SJSA1 (cell line): ENCODE measurements around the gene ZBTB46. TPM values are rescaled to one million over a fixed set of nuclear protein-coding genes. Genes with fewer than 3 reads are reported as not detected.

ENCODE experiments used
- DNase-seq, 2 experiments: peaks; one replicate each; pipeline ENCODE4 v3.0.0-alpha.2; 2015 to 2020; ENCODE audit warnings: low spot score in 2 of 2, low read depth in 1 of 2
- H3K27ac ChIP-seq: fragments of 250-450 bp; sonication (Bioruptor Pico); 2 replicates; pipeline ENCODE4 v1.5.1; 2020; ENCODE audit warnings: mild to moderate bottlenecking, moderate library complexity
- H3K27me3 ChIP-seq: fragments of 250-450 bp; sonication (Bioruptor Pico); replicated peaks from 2 replicates; pipeline ENCODE4 v1.5.1; 2020; ENCODE audit warnings: mild to moderate bottlenecking, moderate library complexity
- H3K36me3 ChIP-seq: fragments of 250-450 bp; sonication (Bioruptor Pico); 2 replicates; pipeline ENCODE4 v1.5.1; 2020; ENCODE audit warnings: mild to moderate bottlenecking
- H3K4me1 ChIP-seq: fragments of 250-450 bp; sonication (Bioruptor Pico); replicated peaks from 2 replicates; pipeline ENCODE4 v1.6.1; 2021; ENCODE audit warnings: mild to moderate bottlenecking
- H3K4me3 ChIP-seq: fragments of 250-450 bp; sonication (Bioruptor Pico); 2 replicates; pipeline ENCODE4 v1.5.1; 2020; ENCODE audit warnings: mild to moderate bottlenecking
- H3K9me3 ChIP-seq: fragments of 250-450 bp; sonication (Bioruptor Pico); replicated peaks from 2 replicates; pipeline ENCODE4 v1.5.1; 2020; ENCODE audit warnings: mild to moderate bottlenecking
- total RNA-seq: library from RNA; depleted of rRNA; stranded (reverse); fragments of >200 nt; shearing (Covaris generic); gene quantifications from 2 replicates; pipeline ENCODE4 v1.2.3, GENCODE V29; 2014; rRNA removed

ZBTB46 gene
- total RNA-seq, 1 experiment from 2014 or later, result 3.8 TPM

DNA sequence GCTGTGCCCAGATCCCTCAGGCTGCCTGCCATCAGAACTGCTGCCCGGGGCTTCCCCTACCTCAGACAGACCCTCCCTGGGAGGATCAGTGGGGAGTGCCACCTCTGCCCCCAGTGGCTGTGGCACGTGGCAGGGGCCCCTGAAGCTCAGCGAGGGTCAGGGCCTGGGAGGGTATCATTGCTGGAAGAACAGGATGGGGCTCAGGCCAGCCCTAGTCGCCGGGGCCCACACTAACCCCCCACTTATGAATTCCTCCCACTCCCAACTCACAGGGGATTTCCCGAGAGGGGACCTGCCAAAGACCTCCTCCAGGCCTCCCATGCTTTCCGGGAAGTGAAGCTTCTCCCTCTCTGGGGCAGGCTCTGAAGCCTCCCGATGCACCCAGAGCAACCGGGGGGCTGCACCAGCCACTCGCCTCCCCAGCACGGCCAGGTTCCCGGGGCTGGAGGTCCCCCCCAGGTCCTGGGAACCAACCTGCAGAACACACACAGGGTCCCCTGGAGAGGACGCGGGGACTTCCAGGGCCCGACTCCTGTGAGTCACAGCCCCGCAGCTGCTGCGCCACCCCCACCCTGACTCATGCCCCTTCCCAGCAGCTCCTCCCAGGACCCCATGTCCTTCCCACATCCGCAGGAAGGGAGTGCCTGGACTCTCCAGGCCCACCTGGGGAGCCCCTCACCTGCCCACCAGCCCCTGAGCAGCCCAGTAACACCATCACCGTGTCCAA lies 132.2 kb downstream of the ZBTB46 start:
- DNase-seq, result peak; percentile 91 to 95
- no peak overlapping the region for H3K4me3 ChIP-seq

GRCh38 chr20:63697868-63698545 lies 133.1 kb downstream of the ZBTB46 start:
- peaks cover 67% of the 10 kb centered on the region for H3K36me3 ChIP-seq
- DNase-seq, result no peak
- no peaks in the 10 kb centered on the region for H3K27me3 ChIP-seq
- no peaks in the 10 kb centered on the region for H3K9me3 ChIP-seq
- H3K4me3 ChIP-seq, result no peak overlapping the region
- H3K27ac ChIP-seq, result no peak overlapping the region
- H3K4me1 ChIP-seq, result peaks cover 27% of the 10 kb centered on the region

More for the DNA sequence above, 132.2 kb downstream of the ZBTB46 start:
- Histone ChIP-seq H3K4me1 (peaks cover 27% of the 10 kb centered on the region), H3K9me3 (no peaks in the 10 kb centered on the region), H3K36me3 (peaks cover 70% of the 10 kb centered on the region), H3K27me3 (no peaks in the 10 kb centered on the region), H3K27ac (peak overlapping the region; percentile 92)

DNA sequence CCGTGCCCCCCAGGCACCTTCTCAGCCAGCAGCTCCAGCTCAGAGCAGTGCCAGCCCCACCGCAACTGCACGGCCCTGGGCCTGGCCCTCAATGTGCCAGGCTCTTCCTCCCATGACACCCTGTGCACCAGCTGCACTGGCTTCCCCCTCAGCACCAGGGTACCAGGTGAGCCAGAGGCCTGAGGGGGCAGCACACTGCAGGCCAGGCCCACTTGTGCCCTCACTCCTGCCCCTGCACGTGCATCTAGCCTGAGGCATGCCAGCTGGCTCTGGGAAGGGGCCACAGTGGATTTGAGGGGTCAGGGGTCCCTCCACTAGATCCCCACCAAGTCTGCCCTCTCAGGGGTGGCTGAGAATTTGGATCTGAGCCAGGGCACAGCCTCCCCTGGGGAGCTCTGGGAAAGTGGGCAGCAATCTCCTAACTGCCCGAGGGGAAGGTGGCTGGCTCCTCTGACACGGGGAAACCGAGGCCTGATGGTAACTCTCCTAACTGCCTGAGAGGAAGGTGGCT lies 133.7 kb downstream of the ZBTB46 start:
- Histone ChIP-seq H3K4me3 (no peak overlapping the region), H3K27ac (no peak overlapping the region), H3K9me3 (no peaks in the 10 kb centered on the region), H3K4me1 (peaks cover 27% of the 10 kb centered on the region), H3K36me3 (peaks cover 67% of the 10 kb centered on the region), H3K27me3 (no peaks in the 10 kb centered on the region)
- DNase-seq, result no peak

DNA sequence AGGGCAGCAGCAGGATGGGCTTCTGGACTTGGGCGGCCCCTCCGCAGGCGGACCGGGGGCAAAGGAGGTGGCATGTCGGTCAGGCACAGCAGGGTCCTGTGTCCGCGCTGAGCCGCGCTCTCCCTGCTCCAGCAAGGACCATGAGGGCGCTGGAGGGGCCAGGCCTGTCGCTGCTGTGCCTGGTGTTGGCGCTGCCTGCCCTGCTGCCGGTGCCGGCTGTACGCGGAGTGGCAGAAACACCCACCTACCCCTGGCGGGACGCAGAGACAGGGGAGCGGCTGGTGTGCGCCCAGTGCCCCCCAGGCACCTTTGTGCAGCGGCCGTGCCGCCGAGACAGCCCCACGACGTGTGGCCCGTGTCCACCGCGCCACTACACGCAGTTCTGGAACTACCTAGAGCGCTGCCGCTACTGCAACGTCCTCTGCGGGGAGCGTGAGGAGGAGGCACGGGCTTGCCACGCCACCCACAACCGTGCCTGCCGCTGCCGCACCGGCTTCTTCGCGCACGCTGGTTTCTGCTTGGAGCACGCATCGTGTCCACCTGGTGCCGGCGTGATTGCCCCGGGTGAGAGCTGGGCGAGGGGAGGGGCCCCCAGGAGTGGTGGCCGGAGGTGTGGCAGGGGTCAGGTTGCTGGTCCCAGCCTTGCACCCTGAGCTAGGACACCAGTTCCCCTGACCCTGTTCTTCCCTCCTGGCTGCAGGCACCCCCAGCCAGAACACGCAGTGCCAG lies 134.3 kb downstream of the ZBTB46 start, which contains the start of gene TNFRSF6B:
TSS of gene TNFRSF6B (plus strand) at position 25 of the 729 bp plus-strand sequence. CDS start at position 141, 116 bp downstream.
- H3K4me1 ChIP-seq, result peaks cover 27% of the 10 kb centered on the region
- no peak within 1 kb of the TSS for H3K27ac ChIP-seq
- DNase-seq, result no peak
- no peaks in the 10 kb centered on the region for H3K9me3 ChIP-seq
- H3K36me3 ChIP-seq, result peaks cover 63% of the 10 kb centered on the region
- no peak within 1 kb of the TSS for H3K4me3 ChIP-seq
- H3K27me3 ChIP-seq, result no peaks in the 10 kb centered on the region

- Histone ChIP-seq H3K27me3 (no peaks in the 10 kb centered on the region), H3K4me1 (peaks cover 27% of the 10 kb centered on the region), H3K9me3 (no peaks in the 10 kb centered on the region), H3K27ac (no peak overlapping the region), H3K4me3 (no peak overlapping the region), H3K36me3 (peaks cover 67% of the 10 kb centered on the region)
- no peak for DNase-seq
Measured at GRCh38 chr20:63696306-63696627, 134.8 kb downstream of the ZBTB46 start.

DNA sequence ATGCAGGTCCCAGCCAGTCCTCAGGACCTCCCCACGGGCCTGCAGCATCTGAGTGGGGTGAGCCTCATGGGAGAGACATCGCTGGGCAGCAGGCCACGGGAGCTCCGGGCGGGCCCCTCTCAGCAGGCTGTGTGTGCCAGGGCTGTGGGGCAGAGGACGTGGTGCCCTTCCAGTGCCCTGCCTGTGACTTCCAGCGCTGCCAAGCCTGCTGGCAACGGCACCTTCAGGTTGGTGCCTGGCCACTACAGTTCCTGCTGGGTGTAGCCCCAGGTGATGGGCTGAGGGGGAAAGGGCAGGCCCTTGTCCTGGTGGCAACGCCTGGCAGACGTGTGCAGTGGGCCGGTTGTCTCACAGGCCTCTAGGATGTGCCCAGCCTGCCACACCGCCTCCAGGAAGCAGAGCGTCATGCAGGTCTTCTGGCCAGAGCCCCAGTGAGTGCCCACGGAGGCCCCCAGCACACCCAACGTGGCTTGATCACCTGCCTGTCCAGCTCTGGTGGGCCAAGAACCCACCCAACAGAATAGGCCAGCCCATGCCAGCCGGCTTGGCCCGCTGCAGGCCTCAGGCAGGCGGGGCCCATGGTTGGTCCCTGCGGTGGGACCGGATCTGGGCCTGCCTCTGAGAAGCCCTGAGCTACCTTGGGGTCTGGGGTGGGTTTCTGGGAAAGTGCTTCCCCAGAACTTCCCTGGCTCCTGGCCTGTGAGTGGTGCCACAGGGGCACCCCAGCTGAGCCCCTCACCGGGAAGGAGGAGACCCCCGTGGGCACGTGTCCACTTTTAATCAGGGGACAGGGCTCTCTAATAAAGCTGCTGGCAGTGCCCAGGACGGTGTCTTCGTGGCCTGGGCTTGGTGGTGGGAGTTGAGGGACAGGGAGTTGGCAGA lies 135.4 kb downstream of the ZBTB46 start:
- DNase-seq, result no peak
- Histone ChIP-seq H3K27me3 (no peaks in the 10 kb centered on the region), H3K9me3 (no peaks in the 10 kb centered on the region), H3K36me3 (peaks cover 68% of the 10 kb centered on the region), H3K27ac (no peak overlapping the region), H3K4me1 (peaks cover 27% of the 10 kb centered on the region), H3K4me3 (no peak overlapping the region)

DNA sequence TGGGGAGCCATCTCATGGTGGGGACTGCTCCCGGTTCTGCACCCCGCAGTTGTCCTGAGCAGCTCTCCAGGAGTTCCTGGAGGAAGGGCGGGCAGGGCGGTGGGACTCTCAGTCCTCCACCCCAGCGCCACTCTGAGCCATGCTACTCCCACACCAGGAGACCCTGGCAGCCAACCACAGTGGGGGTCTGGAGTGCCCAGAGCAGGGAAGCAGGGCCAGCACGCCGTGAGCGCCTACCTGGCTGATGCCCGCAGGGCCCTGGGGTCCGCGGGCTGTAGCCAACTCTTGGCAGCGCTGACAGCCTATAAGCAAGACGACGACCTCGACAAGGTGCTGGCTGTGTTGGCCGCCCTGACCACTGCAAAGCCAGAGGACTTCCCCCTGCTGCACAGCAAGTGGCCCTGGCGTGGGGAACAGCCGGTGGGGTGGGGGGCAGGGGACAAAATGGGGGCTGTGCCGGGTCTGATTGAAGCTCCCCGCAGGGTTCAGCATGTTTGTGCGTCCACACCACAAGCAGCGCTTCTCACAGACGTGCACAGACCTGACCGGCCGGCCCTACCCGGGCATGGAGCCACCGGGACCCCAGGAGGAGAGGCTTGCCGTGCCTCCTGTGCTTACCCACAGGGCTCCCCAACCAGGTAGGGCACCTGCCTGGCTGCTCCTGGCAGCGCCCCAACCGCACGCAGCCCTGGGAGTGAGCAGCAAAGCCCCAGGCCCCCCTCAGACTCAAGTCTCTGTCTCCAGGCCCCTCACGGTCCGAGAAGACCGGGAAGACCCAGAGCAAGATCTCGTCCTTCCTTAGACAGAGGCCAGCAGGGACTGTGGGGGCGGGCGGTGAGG lies 136.3 kb downstream of the ZBTB46 start:
- DNase-seq, result no peak
- Histone ChIP-seq H3K9me3 (no peaks in the 10 kb centered on the region), H3K27ac (no peak overlapping the region), H3K27me3 (no peaks in the 10 kb centered on the region), H3K4me1 (peaks cover 24% of the 10 kb centered on the region), H3K36me3 (peaks cover 63% of the 10 kb centered on the region), H3K4me3 (no peak overlapping the region)

- Histone ChIP-seq H3K27me3 (no peaks in the 10 kb centered on the region), H3K9me3 (no peaks in the 10 kb centered on the region), H3K4me3 (no peak overlapping the region), H3K4me1 (peaks cover 16% of the 10 kb centered on the region), H3K27ac (no peak overlapping the region), H3K36me3 (peaks cover 58% of the 10 kb centered on the region)
- no peak for DNase-seq
Measured at GRCh38 chr20:63693733-63694583, 137.1 kb downstream of the ZBTB46 start.

Other genes with a start within 250 kb of the ZBTB46 start
- gene GMEB2, start 204.2 kb downstream of the ZBTB46 start, total RNA-seq, result 8.7 and 10.4 TPM in 2 replicates
- gene STMN3, start 177.8 kb downstream of the ZBTB46 start, total RNA-seq, result 1.3 and 4.6 TPM in 2 replicates
- gene RTEL1, start 173.0 kb downstream of the ZBTB46 start, total RNA-seq, result 8.4 and 11.0 TPM in 2 replicates
- 1.9 TPM in 1 of 2 replicates, not detected in the other for gene TNFRSF6B, start 134.6 kb downstream of the ZBTB46 start, total RNA-seq
- gene ARFRP1, start 123.3 kb downstream of the ZBTB46 start, total RNA-seq, result 49.1 and 67.6 TPM in 2 replicates
- 22.8 and 43.9 TPM in 2 replicates for gene ZGPAT, start 123.2 kb downstream of the ZBTB46 start, total RNA-seq
- gene LIME1, start 94.6 kb downstream of the ZBTB46 start, total RNA-seq, result 10.2 and 38.5 TPM in 2 replicates
- gene SLC2A4RG, start 91.5 kb downstream of the ZBTB46 start, total RNA-seq, result 66.9 and 95.6 TPM in 2 replicates
- not detected in 2 replicates for gene ABHD16B, start 30.2 kb upstream of the ZBTB46 start, total RNA-seq
- gene TPD52L2, start 34.0 kb upstream of the ZBTB46 start, total RNA-seq, result 76.4 and 101 TPM in 2 replicates
- 48.5 and 60.0 TPM in 2 replicates for gene DNAJC5, start 63.9 kb upstream of the ZBTB46 start, total RNA-seq
- gene UCKL1, start 125.2 kb upstream of the ZBTB46 start, total RNA-seq, result 10.3 and 22.7 TPM in 2 replicates
- 10.9 and 14.3 TPM in 2 replicates for gene ZNF512B, start 138.7 kb upstream of the ZBTB46 start, total RNA-seq
- gene SAMD10, start 148.4 kb upstream of the ZBTB46 start, total RNA-seq, result 0.41 and 0.47 TPM in 2 replicates
- gene PRPF6, start 149.9 kb upstream of the ZBTB46 start, total RNA-seq, result 72.1 and 76.6 TPM in 2 replicates
- 0.24 and 0.94 TPM in 2 replicates for gene C20orf204, start 204.9 kb upstream of the ZBTB46 start, total RNA-seq
- 61.7 and 70.0 TPM in 2 replicates for gene SOX18, start 218.4 kb upstream of the ZBTB46 start, total RNA-seq
- 120 and 139 TPM in 2 replicates for gene TCEA2, start 231.9 kb upstream of the ZBTB46 start, total RNA-seq
- 18.5 and 21.3 TPM in 2 replicates for gene RGS19, start 248.3 kb upstream of the ZBTB46 start, total RNA-seq
- gene OPRL1, start 248.8 kb upstream of the ZBTB46 start, total RNA-seq, result 0.09 and 0.16 TPM in 2 replicates